MM.1S (cell line): Measurements from ENCODE around the gene LIG1.
"Not testable (repeated sequence)": the region's sequence is repeated elsewhere in the genome, so short reads cannot be mapped to it uniquely, and the experiment has no call there.

Experiments
- DNase-seq: peaks from one replicate; pipeline ENCODE4 v3.0.0-alpha.2; 2015
- H2AFZ ChIP-seq: fragments of 300-600 bp; sonication (generic); 2 replicates; pipeline ENCODE4 v1.6.0; 2016; ENCODE audit warnings: antibody characterized with exemption, low read length
- H3F3A ChIP-seq: fragments of 300-600 bp; sonication (generic); 2 replicates; pipeline ENCODE4 v1.6.1; 2016; ENCODE audit warnings: mild to moderate bottlenecking, antibody characterized with exemption, low read length, moderate library complexity, mixed read lengths; ENCODE audit not compliant: insufficient read depth
- H3K27ac ChIP-seq: fragments of 300-600 bp; sonication (generic); 2 replicates; pipeline ENCODE4 v1.5.1; 2016; ENCODE audit warnings: mild to moderate bottlenecking, low read length
- H3K27me3 ChIP-seq: fragments of 300-600 bp; sonication (generic); replicated peaks from 2 replicates; pipeline ENCODE4 v1.6.0; 2016; ENCODE audit warnings: low read length; ENCODE audit not compliant: insufficient read depth
- H3K36me3 ChIP-seq: fragments of 300-600 bp; sonication (generic); replicated peaks from 2 replicates; pipeline ENCODE4 v1.6.1; 2016; ENCODE audit warnings: mild to moderate bottlenecking, low read length, mixed read lengths; ENCODE audit not compliant: insufficient read depth
- H3K4me1 ChIP-seq: fragments of 300-600 bp; sonication (generic); 2 replicates; pipeline ENCODE4 v1.6.1; 2016; ENCODE audit warnings: low read length, mixed read lengths
- H3K4me2 ChIP-seq: fragments of 300-600 bp; sonication (generic); 2 replicates; pipeline ENCODE4 v1.6.0; 2016; ENCODE audit warnings: low read depth, low read length
- H3K4me3 ChIP-seq: fragments of 300-600 bp; sonication (generic); 2 replicates; pipeline ENCODE4 v1.5.1; 2016; ENCODE audit warnings: low read length, mixed read lengths
- H3K79me2 ChIP-seq: fragments of 300-600 bp; sonication (generic); 2 replicates; pipeline ENCODE4 v1.6.1; 2016; ENCODE audit warnings: mixed run types, low read length, mixed read lengths
- H3K9ac ChIP-seq: fragments of 300-600 bp; sonication (generic); 2 replicates; pipeline ENCODE4 v1.6.1; 2016; ENCODE audit warnings: low read length, mixed read lengths
- H3K9me2 ChIP-seq: fragments of 300-600 bp; sonication (generic); replicated peaks from 2 replicates; pipeline ENCODE4 v1.6.1; 2016; ENCODE audit warnings: mild to moderate bottlenecking, low read length, mixed read lengths; ENCODE audit not compliant: insufficient read depth
- H3K9me3 ChIP-seq: fragments of 300-600 bp; sonication (generic); replicated peaks from 2 replicates; pipeline ENCODE4 v1.6.1; 2016; ENCODE audit warnings: mild to moderate bottlenecking, low read length, mixed read lengths; ENCODE audit not compliant: insufficient read depth
- H4K20me1 ChIP-seq: fragments of 300-600 bp; sonication (generic); 2 replicates; pipeline ENCODE4 v1.6.1; 2016; ENCODE audit warnings: mild to moderate bottlenecking, low read length, moderate library complexity, mixed read lengths; ENCODE audit not compliant: insufficient read depth
- EZH2 ChIP-seq: fragments of 300-600 bp; sonication (generic); optimal IDR thresholded peaks from 2 replicates; pipeline ENCODE3; 2017; ENCODE audit warnings: low read depth, mild to moderate bottlenecking, antibody characterized with exemption, low read length, mixed read lengths
- EZH2phosphoT487 ChIP-seq: fragments of 300-600 bp; sonication (generic); IDR thresholded peaks from 2 replicates; pipeline ENCODE4 v1.6.1; 2018; ENCODE audit warnings: antibody characterized with exemption, low read length
- TF ChIP-seq, protein P1 (sequence below): fragments of 300-600 bp; sonication (generic); IDR thresholded peaks from 2 replicates; pipeline ENCODE4 v1.5.1; 2016; ENCODE audit warnings: antibody characterized with exemption, low read length, mixed read lengths

LIG1 gene

GRCh38 chr19:48090281-48090802 is 79.8 kb downstream of the LIG1 start:
- H3K27ac ChIP-seq, result no peak overlapping the region
- H2AFZ ChIP-seq, result no peak overlapping the region

GRCh38 chr19:48088991-48089390 is 81.2 kb downstream of the LIG1 start:
- H3K27ac ChIP-seq, H3K9me2 ChIP-seq, H3K4me3 ChIP-seq, H3K36me3 ChIP-seq, H3K4me2 ChIP-seq, H3K4me1 ChIP-seq, H2AFZ ChIP-seq, H3F3A ChIP-seq, H3K79me2 ChIP-seq, H4K20me1 ChIP-seq, H3K9ac ChIP-seq, H3K9me3 ChIP-seq, DNase-seq: not testable (repeated sequence)
- peaks cover 14% of the 10 kb centered on the region for H3K27me3 ChIP-seq

More at GRCh38 chr19:48090281-48090802, 79.8 kb downstream of the LIG1 start:
- H3K79me2 ChIP-seq, result no peaks in the 10 kb centered on the region
- H3K9ac ChIP-seq, result no peak overlapping the region
- H3K4me1 ChIP-seq, result no peaks in the 10 kb centered on the region
- peaks cover 22% of the 10 kb centered on the region for H3K27me3 ChIP-seq
- no peak overlapping the region for H3K4me3 ChIP-seq
- H3K9me3 ChIP-seq, result no peaks in the 10 kb centered on the region
- H3F3A ChIP-seq, result no peaks in the 10 kb centered on the region
- H4K20me1 ChIP-seq, result no peaks in the 10 kb centered on the region
- no peaks in the 10 kb centered on the region for H3K9me2 ChIP-seq
- no peak for DNase-seq
- H3K36me3 ChIP-seq, result no peaks in the 10 kb centered on the region
- TF ChIP-seq, protein P1, sequence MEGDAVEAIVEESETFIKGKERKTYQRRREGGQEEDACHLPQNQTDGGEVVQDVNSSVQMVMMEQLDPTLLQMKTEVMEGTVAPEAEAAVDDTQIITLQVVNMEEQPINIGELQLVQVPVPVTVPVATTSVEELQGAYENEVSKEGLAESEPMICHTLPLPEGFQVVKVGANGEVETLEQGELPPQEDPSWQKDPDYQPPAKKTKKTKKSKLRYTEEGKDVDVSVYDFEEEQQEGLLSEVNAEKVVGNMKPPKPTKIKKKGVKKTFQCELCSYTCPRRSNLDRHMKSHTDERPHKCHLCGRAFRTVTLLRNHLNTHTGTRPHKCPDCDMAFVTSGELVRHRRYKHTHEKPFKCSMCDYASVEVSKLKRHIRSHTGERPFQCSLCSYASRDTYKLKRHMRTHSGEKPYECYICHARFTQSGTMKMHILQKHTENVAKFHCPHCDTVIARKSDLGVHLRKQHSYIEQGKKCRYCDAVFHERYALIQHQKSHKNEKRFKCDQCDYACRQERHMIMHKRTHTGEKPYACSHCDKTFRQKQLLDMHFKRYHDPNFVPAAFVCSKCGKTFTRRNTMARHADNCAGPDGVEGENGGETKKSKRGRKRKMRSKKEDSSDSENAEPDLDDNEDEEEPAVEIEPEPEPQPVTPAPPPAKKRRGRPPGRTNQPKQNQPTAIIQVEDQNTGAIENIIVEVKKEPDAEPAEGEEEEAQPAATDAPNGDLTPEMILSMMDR, result no peak
- TF ChIP-seq EZH2, result no peak
- no peak for TF ChIP-seq EZH2phosphoT487
- no peak overlapping the region for H3K4me2 ChIP-seq

GRCh38 chr19:48085904-48086864 is 84.0 kb downstream of the LIG1 start:
- no peaks in the 10 kb centered on the region for H3K9me3 ChIP-seq
- H3K27me3 ChIP-seq, result peaks cover 11% of the 10 kb centered on the region
- H3K4me3 ChIP-seq, result no peak overlapping the region
- H3F3A ChIP-seq, result no peaks in the 10 kb centered on the region
- H3K4me2 ChIP-seq, result no peak overlapping the region
- H4K20me1 ChIP-seq, result no peaks in the 10 kb centered on the region
- no peak overlapping the region for H3K27ac ChIP-seq
- H3K9me2 ChIP-seq, result no peaks in the 10 kb centered on the region
- no peak overlapping the region for H2AFZ ChIP-seq
- no peaks in the 10 kb centered on the region for H3K36me3 ChIP-seq
- DNase-seq, result no peak
- H3K9ac ChIP-seq, result no peak overlapping the region
- no peaks in the 10 kb centered on the region for H3K4me1 ChIP-seq
- TF ChIP-seq, protein P1, result peak; percentile 22; the same call in 1 of the 2 replicates
- TF ChIP-seq EZH2, result no peak
- no peaks in the 10 kb centered on the region for H3K79me2 ChIP-seq

GRCh38 chr19:48085076-48085475 is 85.1 kb downstream of the LIG1 start:
- peaks cover 15% of the 10 kb centered on the region for H3K27me3 ChIP-seq
- H4K20me1 ChIP-seq, result no peaks in the 10 kb centered on the region
- H3K9me3 ChIP-seq, result no peaks in the 10 kb centered on the region
- no peaks in the 10 kb centered on the region for H3F3A ChIP-seq
- no peaks in the 10 kb centered on the region for H3K9me2 ChIP-seq
- H2AFZ ChIP-seq, result no peak overlapping the region
- no peak overlapping the region for H3K27ac ChIP-seq
- no peak overlapping the region for H3K4me2 ChIP-seq
- no peaks in the 10 kb centered on the region for H3K36me3 ChIP-seq
- DNase-seq, result no peak
- TF ChIP-seq, protein P1, result no peak
- TF ChIP-seq EZH2phosphoT487 (no peak), EZH2 (no peak)
- H3K4me3 ChIP-seq, result no peak overlapping the region
- H3K4me1 ChIP-seq, result no peaks in the 10 kb centered on the region
- H3K79me2 ChIP-seq, result no peaks in the 10 kb centered on the region
- no peak overlapping the region for H3K9ac ChIP-seq
